GM08714 (cell line): ENCODE results near the gene PRLH.

Source experiments
- H3K4me3 ChIP-seq: fragments of 200-500 bp; sonication (Bioruptor generic); 2 replicates; pipeline ENCODE4 v1.5.1; 2014; ENCODE audit warnings: mild to moderate bottlenecking, low read length, inconsistent platforms
- ZNF274 ChIP-seq: IDR thresholded peaks from 2 replicates; pipeline ENCODE4 v1.6.1; 2012; ENCODE audit warnings: mild to moderate bottlenecking, low read depth, low read length

Gene PRLH

GRCh38 chr2:237564526-237565131 lies 1.7 kb upstream of the PRLH start:
- H3K4me3 ChIP-seq, result no peak overlapping the region
- no peak for TF ChIP-seq ZNF274

GRCh38 chr2:237565974-237566373 lies 400 bp upstream of the PRLH start:
- no peak for TF ChIP-seq ZNF274
- H3K4me3 ChIP-seq, result no peak overlapping the region

- no peak overlapping the region for H3K4me3 ChIP-seq
- TF ChIP-seq ZNF274, result no peak
Observed at GRCh38 chr2:237567276-237568029, 1.1 kb downstream of the PRLH start.

GRCh38 chr2:237568121-237568660 lies 1.8 kb downstream of the PRLH start:
- H3K4me3 ChIP-seq, result no peak overlapping the region
- TF ChIP-seq ZNF274, result no peak

- H3K4me3 ChIP-seq, result no peak overlapping the region
- TF ChIP-seq ZNF274, result no peak
Observed at GRCh38 chr2:237569041-237569440, 2.7 kb downstream of the PRLH start.

GRCh38 chr2:237569896-237570295 lies 3.5 kb downstream of the PRLH start:
- TF ChIP-seq ZNF274, result no peak

GRCh38 chr2:237570776-237571335 lies 4.5 kb downstream of the PRLH start:
- TF ChIP-seq ZNF274, result no peak
- no peak overlapping the region for H3K4me3 ChIP-seq

More at GRCh38 chr2:237569896-237570295, 3.5 kb downstream of the PRLH start:
- H3K4me3 ChIP-seq, result no peak overlapping the region

GRCh38 chr2:237571551-237571950 lies 5.2 kb downstream of the PRLH start:
- H3K4me3 ChIP-seq, result no peak overlapping the region
- no peak for TF ChIP-seq ZNF274

GRCh38 chr2:237572021-237572741 lies 5.8 kb downstream of the PRLH start:
- no peak for TF ChIP-seq ZNF274
- H3K4me3 ChIP-seq, result no peak overlapping the region

GRCh38 chr2:237572742-237573101 lies 6.3 kb downstream of the PRLH start:
- no peak overlapping the region for H3K4me3 ChIP-seq
- TF ChIP-seq ZNF274, result no peak

GRCh38 chr2:237573721-237574415 lies 7.5 kb downstream of the PRLH start:
- H3K4me3 ChIP-seq, result no peak overlapping the region
- TF ChIP-seq ZNF274, result no peak

GRCh38 chr2:237574467-237574866 lies 8.1 kb downstream of the PRLH start:
- no peak for TF ChIP-seq ZNF274
- no peak overlapping the region for H3K4me3 ChIP-seq

- no peak overlapping the region for H3K4me3 ChIP-seq
- TF ChIP-seq ZNF274, result no peak
Observed at GRCh38 chr2:237574894-237575868, 8.8 kb downstream of the PRLH start.
